Muscle of arm (tissue), 12 donors: ENCODE results near the gene HES2. TPM values are rescaled to one million over a fixed set of nuclear protein-coding genes. Genes with fewer than 3 reads are reported as not detected.
"Not testable (repeated sequence)": the region's sequence is repeated elsewhere in the genome, so short reads cannot be mapped to it uniquely, and the experiment has no call there.

Experiments
- DNase-seq: peaks from one replicate; pipeline ENCODE4 v3.0.0-alpha.2; 2013
- polyA plus RNA-seq, 12 donors: library from polyadenylated mRNA; unstranded; fragments of 120-200 nt; gene quantifications; one replicate each; pipeline ENCODE4 v1.2.1, GENCODE V29; 2013; ENCODE audit not compliant: insufficient read length in 12 of 12

The HES2 gene
- polyA plus RNA-seq, 12 donors: 0.08 to 5.2 (median 0.17) TPM; not detected in 5

- DNase-seq: not testable (repeated sequence)
Observed at GRCh38 chr1:6437012-6437700, 17.4 kb upstream of the HES2 start.

DNA sequence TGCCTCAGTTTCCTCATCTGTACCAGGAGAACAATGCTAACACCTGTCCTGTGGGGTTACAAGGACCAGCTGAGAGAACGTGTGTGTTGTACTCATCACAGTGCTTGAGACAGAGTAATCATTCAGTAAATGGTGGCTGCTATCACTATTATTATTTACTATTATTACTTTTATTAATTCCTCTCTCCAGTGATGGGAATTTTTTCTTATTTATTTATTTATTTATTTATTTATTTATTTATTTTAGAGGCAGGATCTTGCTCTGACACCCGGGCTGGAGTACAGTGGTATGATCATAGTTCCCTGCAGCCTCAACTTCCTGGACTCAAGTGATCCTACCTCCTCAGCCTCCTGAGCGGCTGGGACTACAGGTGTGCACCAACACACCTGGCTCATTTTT is 16.6 kb upstream of the HES2 start:
- not testable (repeated sequence) for DNase-seq

DNA sequence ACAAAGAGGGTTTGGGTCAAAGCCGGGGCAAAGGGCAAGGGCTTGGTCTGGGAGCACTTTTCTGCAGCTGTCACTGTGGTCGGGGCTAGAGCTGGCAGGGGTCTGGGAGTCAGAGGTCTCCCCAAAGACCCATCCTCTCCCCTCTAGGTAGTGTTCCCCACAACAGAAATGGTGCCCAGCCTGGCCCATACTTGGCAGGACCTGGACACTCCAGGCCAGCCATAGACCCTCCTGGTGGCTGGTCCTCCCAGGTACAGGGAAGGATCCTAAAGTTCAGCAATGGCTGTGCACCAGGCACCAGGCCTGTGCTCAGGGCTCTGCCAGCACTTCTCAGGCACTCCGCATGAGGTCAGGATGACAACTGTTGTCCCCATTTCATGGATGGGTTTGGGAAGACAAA is 15.8 kb upstream of the HES2 start:
- no peak for DNase-seq

- DNase-seq: no peak
Observed at GRCh38 chr1:6435129-6435528, 15.4 kb upstream of the HES2 start.

- no peak for DNase-seq
Observed at GRCh38 chr1:6434186-6434585, 14.5 kb upstream of the HES2 start.

DNA sequence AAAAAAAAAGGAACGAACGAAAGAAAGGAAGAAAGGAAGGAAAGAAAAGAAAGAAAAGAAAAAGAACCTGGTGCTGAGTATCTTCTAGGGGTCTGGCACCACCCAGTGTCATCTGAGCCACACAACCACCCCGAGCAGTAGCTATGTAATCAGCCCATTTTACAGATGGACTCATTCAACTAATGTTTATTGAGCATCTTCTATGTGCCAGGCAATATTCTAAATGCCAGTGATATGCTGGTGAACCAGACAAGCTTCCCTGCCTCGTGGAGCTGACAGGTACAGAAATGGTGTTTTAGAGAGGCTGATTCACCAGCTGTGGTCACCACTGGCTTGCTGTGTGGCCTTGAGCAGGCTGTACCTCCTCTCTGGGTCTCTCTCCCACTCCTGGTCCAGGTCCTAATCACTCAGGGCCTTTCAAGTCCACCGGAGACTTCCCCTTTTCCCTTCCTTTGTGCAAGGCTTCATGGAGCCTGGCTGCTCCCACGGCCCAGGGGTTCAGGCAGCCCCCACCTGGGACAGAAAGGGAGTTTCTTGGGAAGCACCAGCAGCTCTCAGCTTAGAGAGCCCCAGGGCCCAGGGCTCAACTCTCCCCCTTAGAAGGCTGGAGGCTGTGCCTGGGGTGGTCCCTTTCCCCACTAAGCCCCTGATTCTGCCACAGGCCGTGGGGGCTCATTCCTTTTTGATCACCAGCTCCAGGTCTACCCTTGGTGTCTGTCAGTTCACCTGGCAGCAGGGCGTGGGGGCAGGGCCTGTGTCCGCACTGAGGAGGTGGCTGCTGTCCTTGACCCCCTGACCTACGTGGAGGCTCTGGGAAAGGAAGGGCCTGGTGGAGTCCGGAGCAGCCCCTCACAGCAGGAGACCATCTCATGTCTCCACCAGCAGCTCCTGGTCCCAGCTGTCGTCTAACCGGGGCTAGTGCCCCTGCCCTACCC is 12.2 kb upstream of the HES2 start:
- not testable (repeated sequence) for DNase-seq

- not testable (repeated sequence) for DNase-seq
Observed at GRCh38 chr1:6429660-6430411, 10.1 kb upstream of the HES2 start.

GRCh38 chr1:6428453-6428852 is 8.7 kb upstream of the HES2 start:
- not testable (repeated sequence) for DNase-seq

- DNase-seq: no peak
Observed at GRCh38 chr1:6427441-6428390, 8.0 kb upstream of the HES2 start.

DNA sequence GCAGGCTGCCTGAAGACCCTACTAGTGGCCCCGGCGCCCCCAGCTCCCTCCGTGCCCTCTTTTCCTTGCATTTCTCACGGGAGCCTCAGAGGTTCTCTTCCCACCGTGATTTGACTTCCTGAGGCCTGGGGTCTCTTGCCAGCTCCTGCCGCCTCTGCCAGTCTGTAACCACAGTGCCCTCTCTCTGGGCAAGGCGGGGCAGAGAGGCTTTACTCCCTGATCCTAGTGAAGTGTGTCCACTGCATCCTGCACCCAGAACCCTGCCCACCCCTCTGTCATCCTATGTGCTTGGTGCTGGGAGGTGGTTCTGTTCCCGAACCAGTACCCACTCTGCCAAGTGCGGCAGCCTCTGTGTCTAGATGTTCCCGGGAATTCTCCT is 7.2 kb upstream of the HES2 start:
- DNase-seq: no peak

- DNase-seq: no peak
Observed at GRCh38 chr1:6426277-6426971, 6.7 kb upstream of the HES2 start.

DNA sequence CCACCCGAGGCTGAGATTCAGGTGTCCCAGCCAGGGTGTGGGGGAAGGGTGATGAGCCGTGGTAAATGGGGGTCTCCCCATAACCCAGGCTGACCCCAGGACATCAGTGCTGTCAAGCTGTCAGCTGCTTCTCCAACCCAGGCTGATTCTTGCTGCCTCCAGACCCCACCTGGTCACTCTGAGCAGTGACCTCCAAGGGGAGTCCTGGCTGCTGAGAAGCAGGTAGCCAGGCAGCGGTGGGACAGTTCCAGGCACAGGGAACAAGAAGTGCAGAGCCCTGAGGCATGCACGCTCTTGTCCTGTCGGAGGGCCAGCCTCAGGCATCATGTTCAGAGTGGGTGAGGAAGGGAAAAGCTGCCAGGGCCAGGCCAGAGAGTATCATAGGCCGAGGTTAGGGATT is 5.9 kb upstream of the HES2 start:
- no peak for DNase-seq

DNA sequence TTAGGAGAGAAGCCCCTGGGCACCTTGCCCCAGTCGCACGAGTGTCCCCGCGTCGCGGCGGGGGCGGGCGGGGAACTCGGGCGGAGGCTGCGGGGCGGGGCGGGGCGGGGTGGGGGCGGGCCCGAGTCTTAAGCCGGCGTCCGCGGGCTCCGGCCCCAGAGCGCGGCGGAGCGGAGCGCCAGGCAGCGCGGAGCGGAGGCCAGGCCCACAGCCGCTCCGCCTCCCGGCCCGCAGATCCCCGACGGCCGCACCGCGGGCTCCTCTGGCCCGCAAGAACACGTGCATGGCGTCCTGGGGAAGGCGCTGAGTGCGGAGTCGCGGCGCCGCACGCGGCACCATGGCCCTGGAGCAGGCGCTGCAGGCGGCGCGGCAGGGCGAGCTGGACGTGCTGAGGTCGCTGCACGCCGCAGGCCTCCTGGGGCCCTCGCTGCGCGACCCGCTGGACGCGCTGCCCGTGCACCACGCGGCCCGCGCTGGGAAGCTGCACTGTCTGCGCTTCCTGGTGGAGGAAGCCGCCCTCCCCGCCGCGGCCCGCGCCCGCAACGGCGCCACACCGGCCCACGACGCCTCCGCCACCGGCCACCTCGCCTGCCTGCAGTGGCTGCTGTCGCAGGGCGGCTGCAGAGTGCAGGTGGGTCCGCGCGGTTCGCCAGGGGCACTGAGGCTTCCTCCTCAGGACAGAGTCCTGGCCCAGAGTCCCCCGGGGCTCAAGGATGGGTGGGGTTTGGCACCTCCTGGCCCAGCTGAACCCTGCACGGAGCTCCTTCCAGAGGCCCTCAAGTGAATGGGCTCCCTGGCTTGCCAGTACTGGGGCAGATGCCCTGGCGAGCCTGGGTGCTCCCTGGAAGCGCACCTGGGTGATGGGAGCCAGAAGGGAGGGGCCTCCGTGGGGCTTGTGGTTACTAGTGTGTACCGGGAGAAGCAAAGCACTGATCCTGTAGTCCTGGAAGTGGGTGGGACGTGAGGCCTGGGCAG is 5.2 kb upstream of the HES2 start, which contains the start of gene ESPN:
Gene ESPN (plus strand): TSS at position 158 of the 975 bp plus-strand sequence. CDS start 180 bp downstream, at position 338.
- DNase-seq: no peak

GRCh38 chr1:6424000-6424565 is 4.4 kb upstream of the HES2 start:
- DNase-seq: no peak

- no peak for DNase-seq
Observed at GRCh38 chr1:6423321-6423999, 3.7 kb upstream of the HES2 start.

DNA sequence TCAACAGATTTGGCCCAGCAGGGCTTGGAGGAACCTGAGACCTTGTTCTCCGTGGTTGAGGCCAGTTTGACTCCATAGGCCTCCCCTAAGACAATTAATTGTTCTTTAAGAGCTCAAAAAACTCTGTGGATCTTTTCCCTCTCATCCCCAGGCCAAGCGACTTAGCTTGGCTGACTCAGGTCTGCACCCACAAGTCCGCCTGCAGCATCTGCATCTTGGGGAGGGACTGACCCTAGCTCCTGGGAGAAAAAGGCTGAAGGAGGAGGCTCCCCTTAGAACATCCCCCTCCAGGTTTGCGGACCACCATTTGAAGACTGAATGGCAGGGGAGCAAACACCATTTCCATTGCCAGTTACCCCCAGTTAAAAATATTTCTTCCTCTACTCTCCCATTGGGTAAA is 1.5 kb upstream of the HES2 start:
- DNase-seq: no peak

GRCh38 chr1:6420454-6421042 is 829 bp upstream of the HES2 start:
- DNase-seq: no peak

DNA sequence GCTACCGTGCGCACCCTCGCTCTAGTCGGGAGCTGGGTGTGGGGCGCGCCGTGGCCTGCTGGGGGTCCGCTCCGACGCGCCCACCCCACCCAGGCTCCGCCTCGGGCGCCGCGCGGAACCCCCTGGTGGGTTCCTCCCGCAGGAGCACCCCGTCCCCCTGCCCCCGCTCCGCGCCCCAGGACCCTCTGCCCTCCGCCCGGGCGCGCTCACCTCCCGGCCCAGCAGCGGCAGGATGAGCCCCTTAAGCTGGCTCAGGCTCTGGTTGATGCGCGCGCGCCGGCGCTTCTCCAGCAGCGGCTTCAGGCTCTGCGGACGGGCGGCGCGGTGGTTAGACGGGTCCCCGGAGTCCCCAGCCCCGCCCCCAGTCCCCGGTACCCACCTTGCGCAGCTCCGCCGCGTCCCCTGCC is 319 bp downstream of the HES2 start:
- DNase-seq: no peak
